GM12801 (cell line): ENCODE measurements around the gene MRPS17.

Experiments used
- TF ChIP-seq, protein P1 (sequence below): IDR thresholded peaks from one replicate; pipeline ENCODE4 v1.5.1; 2011; ENCODE audit warnings: control low read depth; ENCODE audit not compliant: insufficient read length; ENCODE audit errors: extremely low read depth

MRPS17 gene

GRCh38 chr7:55975988-55976633 is 24.4 kb downstream of the MRPS17 start:
- TF ChIP-seq, protein P1, sequence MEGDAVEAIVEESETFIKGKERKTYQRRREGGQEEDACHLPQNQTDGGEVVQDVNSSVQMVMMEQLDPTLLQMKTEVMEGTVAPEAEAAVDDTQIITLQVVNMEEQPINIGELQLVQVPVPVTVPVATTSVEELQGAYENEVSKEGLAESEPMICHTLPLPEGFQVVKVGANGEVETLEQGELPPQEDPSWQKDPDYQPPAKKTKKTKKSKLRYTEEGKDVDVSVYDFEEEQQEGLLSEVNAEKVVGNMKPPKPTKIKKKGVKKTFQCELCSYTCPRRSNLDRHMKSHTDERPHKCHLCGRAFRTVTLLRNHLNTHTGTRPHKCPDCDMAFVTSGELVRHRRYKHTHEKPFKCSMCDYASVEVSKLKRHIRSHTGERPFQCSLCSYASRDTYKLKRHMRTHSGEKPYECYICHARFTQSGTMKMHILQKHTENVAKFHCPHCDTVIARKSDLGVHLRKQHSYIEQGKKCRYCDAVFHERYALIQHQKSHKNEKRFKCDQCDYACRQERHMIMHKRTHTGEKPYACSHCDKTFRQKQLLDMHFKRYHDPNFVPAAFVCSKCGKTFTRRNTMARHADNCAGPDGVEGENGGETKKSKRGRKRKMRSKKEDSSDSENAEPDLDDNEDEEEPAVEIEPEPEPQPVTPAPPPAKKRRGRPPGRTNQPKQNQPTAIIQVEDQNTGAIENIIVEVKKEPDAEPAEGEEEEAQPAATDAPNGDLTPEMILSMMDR = no peak

GRCh38 chr7:55977831-55978230 is 26.2 kb downstream of the MRPS17 start:
- TF ChIP-seq, protein P1 = no peak

DNA sequence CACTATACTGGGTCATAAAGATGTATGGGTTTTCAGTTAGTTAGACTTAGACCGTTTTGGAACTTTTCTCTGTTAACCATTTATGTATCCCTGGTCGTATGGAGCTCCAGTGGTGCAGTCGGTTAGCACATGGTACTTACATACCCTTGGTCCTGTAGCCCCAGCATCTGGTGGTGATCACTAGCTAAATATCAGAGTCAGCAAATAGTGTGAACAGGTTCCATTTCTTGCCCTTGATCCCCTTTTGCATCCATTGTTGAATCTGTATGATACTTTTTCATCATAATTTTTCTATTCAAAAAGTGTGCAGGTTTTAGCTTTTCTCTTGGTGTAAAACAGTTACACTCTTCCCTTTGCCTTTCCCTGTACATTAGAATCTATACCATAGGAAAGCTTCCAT is 28.6 kb downstream of the MRPS17 start:
- TF ChIP-seq, protein P1 = no peak

- TF ChIP-seq, protein P1 = no peak
Observed at GRCh38 chr7:55983537-55983936, 31.9 kb downstream of the MRPS17 start.

GRCh38 chr7:55992346-55992745 is 40.7 kb downstream of the MRPS17 start:
- TF ChIP-seq, protein P1 = no peak

GRCh38 chr7:55996856-55997500 is 45.3 kb downstream of the MRPS17 start:
- TF ChIP-seq, protein P1 = no peak

GRCh38 chr7:56003749-56004148 is 52.1 kb downstream of the MRPS17 start:
- TF ChIP-seq, protein P1 = no peak
